ENCODE results near the gene CPAMD8. TPM values are rescaled to one million over a fixed set of nuclear protein-coding genes. Genes with fewer than 3 reads are reported as not detected.

CPAMD8 gene
- total and polyA plus RNA-seq, 2 donors (not counting 3 experiments of a cell fraction or from before 2014, with no cell fraction given), result 2.2 to 3.9 TPM

DNA sequence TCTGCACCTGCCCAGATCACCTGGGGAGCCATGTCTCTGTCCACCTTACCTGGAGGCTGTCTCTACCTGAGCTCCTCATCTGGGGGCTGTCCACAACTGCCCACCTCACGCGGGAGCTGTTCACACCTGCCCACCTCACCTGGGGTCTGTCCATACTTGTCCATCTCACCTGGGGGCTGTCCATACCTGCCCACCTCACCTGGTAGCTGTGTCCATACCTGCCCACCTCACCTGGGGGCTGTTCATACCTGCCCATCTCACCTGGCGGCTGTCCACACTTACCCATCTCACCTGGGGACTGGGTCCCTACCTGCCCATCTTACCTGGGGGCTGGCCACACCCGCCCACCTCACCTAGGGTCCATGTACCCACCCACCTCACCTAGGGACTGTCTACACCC lies 10.0 kb upstream of the CPAMD8 start:
- Histone ChIP-seq H3K9me1 (replicated peaks; ENCODE audit: control insufficient read depth, extremely low read depth, insufficient read depth, low read length) (no peaks in the 10 kb centered on the region), H3K4me1 (ENCODE audit: control insufficient read depth, extremely low read depth, insufficient read depth, low read length) (no peaks in the 10 kb centered on the region), H3K4me3 (replicated peaks in 1 of 3; ENCODE audit: insufficient read depth in 1 of 3, low read depth in 1 of 3, low read length in 3 of 3) (no peak overlapping the region), H3K36me3 (ENCODE audit: control insufficient read depth in 2 of 2, extremely low read depth in 1 of 2, insufficient read depth in 2 of 2, low read length in 2 of 2) (no peaks in the 10 kb centered on the region), H3K27me3 (ENCODE audit: control insufficient read depth in 2 of 2, insufficient read depth in 2 of 2, low read length in 2 of 2) (no peaks in the 10 kb centered on the region), H4K20me1 (replicated peaks; ENCODE audit: control insufficient read depth, extremely low read depth, insufficient read depth, low read length) (no peaks in the 10 kb centered on the region), H3K9me3 (replicated peaks; ENCODE audit: control insufficient read depth, insufficient read depth, low read length) (no peaks in the 10 kb centered on the region), H2AFZ (ENCODE audit: low read depth, low read length) (no peak overlapping the region), H3K4me2 (ENCODE audit: insufficient read depth, low read length) (no peak overlapping the region), H3K27ac (ENCODE audit: insufficient read depth, low read depth, low read length) (no peak overlapping the region), H3K9ac (replicated peaks; ENCODE audit: extremely low read depth, insufficient read depth, low read length) (no peak overlapping the region), H3K79me2 (ENCODE audit: control insufficient read depth, insufficient read depth, low read length) (no peaks in the 10 kb centered on the region)
- ChIA-PET CTCF (interaction anchor here (1.0 kb wide), 1 partner anchor 19 kb away, joined by 3 read pairs; no protein-coding TSS in a partner anchor), POLR2A (no interaction called here)
- TF ChIP-seq, protein P1, sequence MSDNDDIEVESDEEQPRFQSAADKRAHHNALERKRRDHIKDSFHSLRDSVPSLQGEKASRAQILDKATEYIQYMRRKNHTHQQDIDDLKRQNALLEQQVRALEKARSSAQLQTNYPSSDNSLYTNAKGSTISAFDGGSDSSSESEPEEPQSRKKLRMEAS (IDR thresholded peaks at IDR 0.05; ENCODE audit: insufficient read depth, insufficient read length), result no peak
- TF ChIP-seq POLR2AphosphoS5 (IDR thresholded peaks at IDR 0.05; ENCODE audit: insufficient read depth, low read depth, low read length) (no peak), POLR2A (IDR thresholded peaks at IDR 0.05; ENCODE audit: low read depth, low read length) (no peak), JUN (IDR thresholded peaks at IDR 0.05; ENCODE audit: borderline replicate concordance, insufficient read depth, insufficient read length, low read depth) (no peak), EZH2 (IDR thresholded peaks at IDR 0.05; ENCODE audit: borderline replicate concordance, low read depth, low read length, severe bottlenecking) (no peak), MYC (IDR thresholded peaks at IDR 0.05; ENCODE audit: low read depth, low read length) (no peak), FOS (IDR thresholded peaks at IDR 0.05; ENCODE audit: borderline replicate concordance, insufficient read depth, low read length) (no peak), GATA2 (IDR thresholded peaks at IDR 0.05; ENCODE audit: insufficient read depth, insufficient read length, low read depth, low read length) (no peak)
- TF ChIP-seq, protein P2, sequence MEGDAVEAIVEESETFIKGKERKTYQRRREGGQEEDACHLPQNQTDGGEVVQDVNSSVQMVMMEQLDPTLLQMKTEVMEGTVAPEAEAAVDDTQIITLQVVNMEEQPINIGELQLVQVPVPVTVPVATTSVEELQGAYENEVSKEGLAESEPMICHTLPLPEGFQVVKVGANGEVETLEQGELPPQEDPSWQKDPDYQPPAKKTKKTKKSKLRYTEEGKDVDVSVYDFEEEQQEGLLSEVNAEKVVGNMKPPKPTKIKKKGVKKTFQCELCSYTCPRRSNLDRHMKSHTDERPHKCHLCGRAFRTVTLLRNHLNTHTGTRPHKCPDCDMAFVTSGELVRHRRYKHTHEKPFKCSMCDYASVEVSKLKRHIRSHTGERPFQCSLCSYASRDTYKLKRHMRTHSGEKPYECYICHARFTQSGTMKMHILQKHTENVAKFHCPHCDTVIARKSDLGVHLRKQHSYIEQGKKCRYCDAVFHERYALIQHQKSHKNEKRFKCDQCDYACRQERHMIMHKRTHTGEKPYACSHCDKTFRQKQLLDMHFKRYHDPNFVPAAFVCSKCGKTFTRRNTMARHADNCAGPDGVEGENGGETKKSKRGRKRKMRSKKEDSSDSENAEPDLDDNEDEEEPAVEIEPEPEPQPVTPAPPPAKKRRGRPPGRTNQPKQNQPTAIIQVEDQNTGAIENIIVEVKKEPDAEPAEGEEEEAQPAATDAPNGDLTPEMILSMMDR (IDR thresholded peaks at IDR 0.05; ENCODE audit: extremely low read depth in 1 of 2, insufficient read depth in 1 of 2, low read depth in 1 of 2, low read length in 2 of 2), result no peak
- FAIRE-seq (no peak), DNase-seq (ENCODE audit: low read depth, low spot score) (no peak)
- BruUV-seq (replicated peaks), result no TSS peak
- dilution Hi-C loops (cut with MboI; ENCODE audit: extremely low pct_ligation_motif_present, low sequenced_read_pairs), result no loop called here
- intact Hi-C loops (cut with micrococcal nuclease), result no loop called here

All from endothelial cell of umbilical vein (primary cell).